ENCODE results near the gene MINDY4. TPM values are rescaled to one million over a fixed set of nuclear protein-coding genes. Genes with fewer than 3 reads are reported as not detected.

MINDY4 gene
- total RNA-seq, 1 donor: 10.5 TPM

DNA sequence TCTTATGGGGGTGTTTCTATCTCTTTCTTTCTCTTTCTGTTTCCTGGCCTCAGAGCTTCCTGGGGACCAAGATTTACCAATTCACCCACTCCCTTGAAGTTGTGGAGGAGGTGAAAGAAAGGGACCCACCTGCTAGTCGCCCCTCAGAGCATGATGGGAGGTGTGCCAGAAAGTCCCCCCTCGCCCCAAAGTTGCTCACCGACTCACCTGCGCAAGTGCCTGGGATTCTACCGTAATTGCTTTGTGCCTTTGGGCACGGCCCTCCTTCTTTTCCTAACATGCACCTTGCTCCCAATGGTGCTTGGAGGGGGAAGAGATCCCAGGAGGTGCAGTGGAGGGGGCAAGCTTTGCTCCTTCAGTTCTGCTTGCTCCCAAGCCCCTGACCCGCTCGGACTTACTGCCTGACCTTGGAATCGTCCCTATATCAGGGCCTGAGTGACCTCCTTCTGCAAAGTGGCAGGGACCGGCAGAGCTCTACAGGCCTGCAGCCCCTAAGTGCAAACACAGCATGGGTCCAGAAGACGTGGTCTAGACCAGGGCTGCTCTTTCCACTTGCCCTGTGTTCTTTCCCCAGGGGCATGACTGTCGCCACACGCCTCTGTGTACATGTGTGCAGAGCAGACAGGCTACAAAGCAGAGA lies 152.7 kb downstream of the MINDY4 start:
- peak; percentile 34 for DNase-seq (ENCODE audit: insufficient read length, low spot score, missing footprints)
- Histone ChIP-seq H3K4me3 (ENCODE audit: insufficient read depth, low read length) (no peak overlapping the region), H3K4me1 (ENCODE audit: insufficient read depth, low read length) (peaks cover 12% of the 10 kb centered on the region), H3K79me2 (ENCODE audit: insufficient read depth, low read length) (no peaks in the 10 kb centered on the region), H3K4me2 (ENCODE audit: insufficient read depth, low read length) (no peak overlapping the region), H3K27ac (ENCODE audit: low read depth, low read length) (no peak overlapping the region), H2AFZ (ENCODE audit: low read length) (no peak overlapping the region), H3K27me3 (ENCODE audit: insufficient read depth, low read length) (peaks cover 8% of the 10 kb centered on the region), H3K36me3 (ENCODE audit: insufficient read depth, low read length) (no peaks in the 10 kb centered on the region), H4K20me1 (ENCODE audit: insufficient read depth, low read length) (no peaks in the 10 kb centered on the region), H3K9me3 (ENCODE audit: low read depth, low read length) (peaks cover 7% of the 10 kb centered on the region)
- TF ChIP-seq, protein P1, sequence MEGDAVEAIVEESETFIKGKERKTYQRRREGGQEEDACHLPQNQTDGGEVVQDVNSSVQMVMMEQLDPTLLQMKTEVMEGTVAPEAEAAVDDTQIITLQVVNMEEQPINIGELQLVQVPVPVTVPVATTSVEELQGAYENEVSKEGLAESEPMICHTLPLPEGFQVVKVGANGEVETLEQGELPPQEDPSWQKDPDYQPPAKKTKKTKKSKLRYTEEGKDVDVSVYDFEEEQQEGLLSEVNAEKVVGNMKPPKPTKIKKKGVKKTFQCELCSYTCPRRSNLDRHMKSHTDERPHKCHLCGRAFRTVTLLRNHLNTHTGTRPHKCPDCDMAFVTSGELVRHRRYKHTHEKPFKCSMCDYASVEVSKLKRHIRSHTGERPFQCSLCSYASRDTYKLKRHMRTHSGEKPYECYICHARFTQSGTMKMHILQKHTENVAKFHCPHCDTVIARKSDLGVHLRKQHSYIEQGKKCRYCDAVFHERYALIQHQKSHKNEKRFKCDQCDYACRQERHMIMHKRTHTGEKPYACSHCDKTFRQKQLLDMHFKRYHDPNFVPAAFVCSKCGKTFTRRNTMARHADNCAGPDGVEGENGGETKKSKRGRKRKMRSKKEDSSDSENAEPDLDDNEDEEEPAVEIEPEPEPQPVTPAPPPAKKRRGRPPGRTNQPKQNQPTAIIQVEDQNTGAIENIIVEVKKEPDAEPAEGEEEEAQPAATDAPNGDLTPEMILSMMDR (IDR thresholded peaks at IDR 0.05; ENCODE audit: extremely low read depth, low read depth, low read length): no peak

DNA sequence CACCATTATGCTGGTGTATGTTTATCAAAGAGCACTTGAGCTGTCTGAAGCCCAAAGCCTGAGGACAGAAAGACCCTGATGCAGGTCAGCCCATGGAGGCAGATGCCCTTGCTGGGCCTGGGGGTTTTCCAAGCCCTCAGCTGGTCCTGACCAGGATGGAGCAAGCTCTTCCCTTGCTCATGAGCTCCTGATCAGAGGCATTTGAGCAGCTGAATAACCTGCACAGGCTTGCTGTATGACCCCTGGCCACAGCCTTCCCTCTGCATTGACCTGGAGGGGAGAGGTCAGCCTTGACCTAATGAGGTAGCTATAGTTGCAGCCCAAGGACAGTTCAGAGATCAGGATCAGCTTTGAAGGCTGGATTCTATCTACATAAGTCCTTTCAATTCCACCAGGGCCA lies 153.4 kb downstream of the MINDY4 start:
- peaks cover 8% of the 10 kb centered on the region for H3K27me3 ChIP-seq (ENCODE audit: insufficient read depth, low read length)
- DNase-seq (ENCODE audit: insufficient read length, low spot score, missing footprints): peak; percentile 49
- peaks cover 12% of the 10 kb centered on the region for H3K4me1 ChIP-seq (ENCODE audit: insufficient read depth, low read length)
- TF ChIP-seq, protein P1 (IDR thresholded peaks at IDR 0.05; ENCODE audit: extremely low read depth, low read depth, low read length): no peak
- H3K4me2 ChIP-seq (ENCODE audit: insufficient read depth, low read length): no peak overlapping the region
- no peaks in the 10 kb centered on the region for H4K20me1 ChIP-seq (ENCODE audit: insufficient read depth, low read length)
- H3K27ac ChIP-seq (ENCODE audit: low read depth, low read length): no peak overlapping the region
- H2AFZ ChIP-seq (ENCODE audit: low read length): no peak overlapping the region
- no peaks in the 10 kb centered on the region for H3K36me3 ChIP-seq (ENCODE audit: insufficient read depth, low read length)
- no peaks in the 10 kb centered on the region for H3K79me2 ChIP-seq (ENCODE audit: insufficient read depth, low read length)
- no peak overlapping the region for H3K4me3 ChIP-seq (ENCODE audit: insufficient read depth, low read length)
- H3K9me3 ChIP-seq (ENCODE audit: low read depth, low read length): peaks cover 7% of the 10 kb centered on the region

DNA sequence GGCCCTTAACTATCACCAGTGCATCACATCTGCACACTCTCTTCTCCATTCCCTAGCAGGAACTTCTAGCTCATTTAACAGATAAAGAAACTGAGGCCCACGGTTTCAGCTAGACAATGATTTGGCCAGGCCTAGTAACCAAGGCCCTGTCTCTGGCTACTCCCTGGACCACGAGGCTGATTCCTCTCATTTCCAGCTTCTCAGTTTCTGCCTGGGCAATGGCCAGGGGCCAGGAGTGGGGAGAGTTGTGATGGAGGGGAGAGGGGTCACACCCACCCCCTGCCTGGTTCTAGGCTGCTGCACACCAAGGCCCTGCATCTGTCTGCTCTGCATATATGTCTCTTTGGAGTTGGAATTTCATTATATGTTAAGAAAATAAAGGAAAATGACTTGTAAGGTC lies 153.9 kb downstream of the MINDY4 start:
- H3K36me3 ChIP-seq (ENCODE audit: insufficient read depth, low read length): no peaks in the 10 kb centered on the region
- peaks cover 12% of the 10 kb centered on the region for H3K4me1 ChIP-seq (ENCODE audit: insufficient read depth, low read length)
- TF ChIP-seq, protein P1 (IDR thresholded peaks at IDR 0.05; ENCODE audit: extremely low read depth, low read depth, low read length): no peak
- H3K79me2 ChIP-seq (ENCODE audit: insufficient read depth, low read length): no peaks in the 10 kb centered on the region
- no peak overlapping the region for H3K27ac ChIP-seq (ENCODE audit: low read depth, low read length)
- H3K4me3 ChIP-seq (ENCODE audit: insufficient read depth, low read length): no peak overlapping the region
- no peak overlapping the region for H2AFZ ChIP-seq (ENCODE audit: low read length)
- H3K4me2 ChIP-seq (ENCODE audit: insufficient read depth, low read length): no peak overlapping the region
- DNase-seq (ENCODE audit: insufficient read length, low spot score, missing footprints): peak; percentile 77
- peaks cover 8% of the 10 kb centered on the region for H3K27me3 ChIP-seq (ENCODE audit: insufficient read depth, low read length)
- H3K9me3 ChIP-seq (ENCODE audit: low read depth, low read length): peaks cover 7% of the 10 kb centered on the region
- no peaks in the 10 kb centered on the region for H4K20me1 ChIP-seq (ENCODE audit: insufficient read depth, low read length)

DNA sequence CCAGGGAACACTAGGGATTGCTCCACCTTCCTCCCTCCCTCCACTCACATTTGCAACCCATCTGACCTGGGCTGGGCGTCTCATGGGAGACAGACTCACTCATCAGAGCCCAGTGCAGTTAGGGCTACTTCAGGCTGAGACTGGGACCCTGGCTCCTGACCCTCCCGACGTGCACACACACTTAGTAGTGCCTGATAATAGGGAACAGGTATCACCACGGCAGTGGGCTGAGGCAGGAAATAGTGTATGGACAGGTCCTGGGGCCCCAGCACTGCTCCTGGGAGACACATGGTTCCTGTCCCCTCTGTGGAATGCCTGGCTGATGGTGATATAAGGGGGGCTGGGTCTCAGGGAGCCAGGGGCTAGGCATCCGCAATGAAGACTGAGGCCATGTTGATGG lies 154.7 kb downstream of the MINDY4 start:
- peak; percentile 71 for DNase-seq (ENCODE audit: insufficient read length, low spot score, missing footprints)
- H3K9me3 ChIP-seq (ENCODE audit: low read depth, low read length): peaks cover 7% of the 10 kb centered on the region
- H4K20me1 ChIP-seq (ENCODE audit: insufficient read depth, low read length): no peaks in the 10 kb centered on the region
- TF ChIP-seq, protein P1 (IDR thresholded peaks at IDR 0.05; ENCODE audit: extremely low read depth, low read depth, low read length): no peak
- no peak overlapping the region for H3K4me2 ChIP-seq (ENCODE audit: insufficient read depth, low read length)
- peaks cover 12% of the 10 kb centered on the region for H3K27me3 ChIP-seq (ENCODE audit: insufficient read depth, low read length)
- no peak overlapping the region for H3K27ac ChIP-seq (ENCODE audit: low read depth, low read length)
- H3K4me3 ChIP-seq (ENCODE audit: insufficient read depth, low read length): no peak overlapping the region
- H3K79me2 ChIP-seq (ENCODE audit: insufficient read depth, low read length): no peaks in the 10 kb centered on the region
- no peak overlapping the region for H2AFZ ChIP-seq (ENCODE audit: low read length)
- H3K36me3 ChIP-seq (ENCODE audit: insufficient read depth, low read length): no peaks in the 10 kb centered on the region
- peaks cover 7% of the 10 kb centered on the region for H3K4me1 ChIP-seq (ENCODE audit: insufficient read depth, low read length)
